SK-N-MC (cell line): ENCODE measurements around the gene HYCC1.

ENCODE experiments used
- EZH2 ChIP-seq: fragments of 200-600 bp; sonication (generic); IDR thresholded peaks from one replicate; pipeline ENCODE4 v1.6.1; 2017; ENCODE audit warnings: antibody characterized with exemption
- POLR2AphosphoS5 ChIP-seq: IDR thresholded peaks from 2 replicates; pipeline ENCODE4 v1.6.1; 2012; ENCODE audit warnings: mild to moderate bottlenecking, low read depth, low read length, borderline replicate concordance

DNA sequence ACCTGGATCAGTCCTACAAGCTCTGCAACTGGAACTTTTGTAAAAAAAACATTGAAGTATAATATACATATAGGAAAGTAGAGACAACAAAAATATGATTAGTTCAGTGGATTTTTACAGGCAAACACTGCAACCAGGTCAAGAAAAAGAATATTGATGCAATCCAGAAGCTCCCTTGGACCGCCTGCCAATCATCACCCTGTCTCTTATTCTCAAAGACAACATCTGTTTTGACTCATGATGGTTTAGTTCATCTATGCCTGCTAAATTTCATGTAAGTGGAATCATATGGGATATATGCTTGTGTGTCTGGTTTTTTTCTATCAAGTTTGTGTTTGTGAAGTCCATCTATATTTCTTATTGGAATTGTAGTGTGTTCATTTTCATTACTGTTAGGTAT lies 7.7 kb upstream of the HYCC1 start:
- TF ChIP-seq POLR2AphosphoS5 (no peak), EZH2 (no peak)
